Measurements from ENCODE around the gene FLNB. TPM values are rescaled to one million over a fixed set of nuclear protein-coding genes. Genes with fewer than 3 reads are reported as not detected.

FLNB gene
- total and polyA plus RNA-seq, 2 of the 4 experiments (the other 2 are of a cell fraction), result 78.0 to 136 TPM

- Histone ChIP-seq H4K5ac (ENCODE audit: low read depth, low read length) (no peak overlapping the region; the same call in 1 of the 2 replicates), H3K9ac (ENCODE audit: low read depth, low read length) (no peak overlapping the region), H4K91ac (ENCODE audit: insufficient read depth, low read depth, low read length) (no peak overlapping the region), H3K9me1 (ENCODE audit: insufficient read depth, low read length) (peaks cover 38% of the 10 kb centered on the region), H3K9me3 (ENCODE audit: control insufficient read depth, insufficient read depth, low read length) (no peaks in the 10 kb centered on the region), H3K4me1 (ENCODE audit: control insufficient read depth, insufficient read depth, low read length) (peaks cover 14% of the 10 kb centered on the region), H2BK120ac (ENCODE audit: low read depth, low read length) (no peak overlapping the region), H3K36me3 (ENCODE audit: control insufficient read depth, insufficient read depth, low read length) (peaks cover 9% of the 10 kb centered on the region), H3K23ac (ENCODE audit: low read depth, low read length) (no peak overlapping the region), H3K56ac (ENCODE audit: extremely low read depth, insufficient read depth, low read length) (no peak overlapping the region), H3K4me3 (ENCODE audit: insufficient read depth, low read depth, low read length) (no peak overlapping the region), H2AFZ (replicated peaks; ENCODE audit: low read length, poor library complexity) (no peak overlapping the region), H3K18ac (ENCODE audit: low read depth, low read length) (no peak overlapping the region), H4K20me1 (ENCODE audit: insufficient read depth, low read length) (peaks cover 47% of the 10 kb centered on the region), H3K4me2 (ENCODE audit: low read depth, low read length) (no peak overlapping the region), H4K8ac (ENCODE audit: low read depth in 2 of 2, low read length in 2 of 2) (no peak overlapping the region), H2BK5ac (ENCODE audit: low read depth, low read length, poor library complexity, severe bottlenecking) (no peak overlapping the region), H3K79me1 (ENCODE audit: low read depth in 1 of 2, low read length in 2 of 2) (peaks cover 60 to 87% of the 10 kb centered on the region in 2 experiments), H2AK5ac (ENCODE audit: low read depth, low read length) (no peak overlapping the region), H3K27me3 (ENCODE audit: control insufficient read depth, insufficient read depth, low read length) (no peaks in the 10 kb centered on the region), H2BK15ac (ENCODE audit: low read depth, low read length) (no peak overlapping the region), H2BK20ac (ENCODE audit: low read depth, low read length) (no peak overlapping the region), H3K4ac (ENCODE audit: low read depth, low read length) (no peak overlapping the region), H3K14ac (replicated peaks; ENCODE audit: low read depth, low read length) (no peak overlapping the region), H2AK9ac (replicated peaks; ENCODE audit: low read depth, low read length, poor library complexity) (no peak overlapping the region), H3K27ac (ENCODE audit: insufficient read depth, low read length) (no peak overlapping the region)
- no CpG with 5 or more reads among the region's 5 CpGs for WGBS, 2 experiments (ENCODE audit: extremely low coverage in 2 of 2, insufficient read length in 1 of 2)
- CTCF ChIA-PET, result interaction anchor here (1.1 kb wide), 1 partner anchor 12 kb away, joined by 3 read pairs; no protein-coding TSS in a partner anchor
- dilution Hi-C loops (cut with HindIII; ENCODE audit: low sequenced_read_pairs, unreplicated experiment), result no loop called here
- intact Hi-C loops (cut with micrococcal nuclease), result no loop called here
- no TSS peak for BruUV-seq (replicated peaks)
- ATAC-seq (ENCODE audit: low read depth) (no peak), DNase-seq (no peak)
- POLR2A ChIA-PET (ENCODE audit: unreplicated experiment), result no interaction called here
- TF ChIP-seq MXI1 (IDR thresholded peaks at IDR 0.05; ENCODE audit: borderline replicate concordance, low read depth, low read length) (no peak), ELK1 (IDR thresholded peaks at IDR 0.05; ENCODE audit: borderline replicate concordance, low read depth, low read length) (no peak), MAFK (IDR thresholded peaks at IDR 0.05; ENCODE audit: low read depth, low read length) (no peak), RFX5 (IDR thresholded peaks at IDR 0.05; ENCODE audit: low read depth, low read length) (no peak), BHLHE40 (IDR thresholded peaks at IDR 0.05; ENCODE audit: low read depth, low read length) (no peak), POLR2A (IDR thresholded peaks at IDR 0.05; ENCODE audit: low read depth, low read length) (no peak), MAZ (IDR thresholded peaks at IDR 0.05; ENCODE audit: borderline replicate concordance, low read depth, low read length) (no peak), CHD1 (IDR thresholded peaks at IDR 0.05; ENCODE audit: low read depth, low read length) (no peak), RCOR1 (IDR thresholded peaks at IDR 0.05; ENCODE audit: insufficient replicate concordance, low read length) (no peak), FOS (IDR thresholded peaks at IDR 0.05; ENCODE audit: low read depth, low read length) (no peak), CEBPB (IDR thresholded peaks at IDR 0.05; ENCODE audit: low read depth, low read length) (no peak), NFE2L2 (IDR thresholded peaks at IDR 0.05; ENCODE audit: low read depth, low read length) (no peak), RAD21 (IDR thresholded peaks at IDR 0.05; ENCODE audit: low read length) (no peak), SMC3 (IDR thresholded peaks at IDR 0.05; ENCODE audit: low read depth, low read length) (no peak), CTCF (conservative IDR thresholded peaks at IDR 0.05; ENCODE audit: low read depth, low read length) (no peak)
- TF ChIP-seq, protein P1, sequence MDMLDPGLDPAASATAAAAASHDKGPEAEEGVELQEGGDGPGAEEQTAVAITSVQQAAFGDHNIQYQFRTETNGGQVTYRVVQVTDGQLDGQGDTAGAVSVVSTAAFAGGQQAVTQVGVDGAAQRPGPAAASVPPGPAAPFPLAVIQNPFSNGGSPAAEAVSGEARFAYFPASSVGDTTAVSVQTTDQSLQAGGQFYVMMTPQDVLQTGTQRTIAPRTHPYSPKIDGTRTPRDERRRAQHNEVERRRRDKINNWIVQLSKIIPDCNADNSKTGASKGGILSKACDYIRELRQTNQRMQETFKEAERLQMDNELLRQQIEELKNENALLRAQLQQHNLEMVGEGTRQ (IDR thresholded peaks at IDR 0.05; ENCODE audit: low read depth, low read length), result no peak
- in situ Hi-C loops (cut with MboI; ENCODE audit: low sequenced_read_pairs), result no loop called here
Observed at GRCh38 chr3:58074116-58074715, 66.0 kb downstream of the FLNB start.
